GM18873 (cell line): ENCODE measurements around the gene ZFP91.

Source experiments
- ATAC-seq: cut with Tn5 transposase; IDR thresholded peaks from one replicate; pipeline ENCODE4 v1.9.1; 2021; ENCODE audit warnings: mild to moderate bottlenecking, moderate library complexity, moderate number of reproducible peaks; ENCODE audit not compliant: unreplicated experiment, low FRiP score

Gene ZFP91

GRCh38 chr11:58654079-58654907, 75.4 kb downstream of the ZFP91 start:
- ATAC-seq = peak; percentile 82

- no peak for ATAC-seq
Measured at GRCh38 chr11:58654908-58655296, 76.0 kb downstream of the ZFP91 start.

DNA sequence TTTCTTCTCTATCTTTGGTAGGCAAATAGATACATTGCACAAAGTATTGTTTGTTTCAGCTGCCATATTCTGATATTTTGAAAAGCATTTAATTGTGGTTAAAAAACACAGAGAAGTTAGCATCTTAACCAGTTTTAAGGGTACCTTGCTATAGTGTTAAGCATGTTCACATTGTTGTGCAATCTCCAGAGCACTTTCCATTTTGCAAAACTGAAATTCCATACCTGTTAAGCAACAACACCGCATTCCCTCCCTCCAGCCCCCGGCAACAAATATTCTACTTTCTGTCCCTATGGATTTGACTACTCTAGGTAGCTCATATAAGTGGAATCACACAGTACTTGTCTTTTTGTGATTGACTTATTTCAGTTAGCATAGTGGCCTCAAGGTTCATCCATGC, 77.5 kb downstream of the ZFP91 start:
- ATAC-seq = no peak

DNA sequence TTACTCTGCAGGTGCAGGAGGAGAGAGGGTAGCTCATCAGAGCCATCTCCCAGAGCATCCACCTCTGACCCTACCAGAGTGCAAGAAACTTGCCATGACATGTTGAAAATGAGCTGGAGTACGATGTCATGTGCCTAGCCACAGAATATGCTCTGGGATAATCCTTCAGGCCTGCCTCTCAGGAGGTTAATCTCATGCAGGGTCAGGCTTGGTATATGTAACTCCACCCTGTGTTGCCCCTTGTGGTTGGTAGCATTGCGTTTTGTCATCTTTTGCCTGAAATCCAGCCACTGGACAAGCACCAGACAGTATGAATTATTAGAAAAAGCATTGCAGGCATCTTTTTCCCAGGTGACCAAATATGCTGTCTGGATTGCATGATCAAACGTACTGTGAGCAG, 79.8 kb downstream of the ZFP91 start:
- no peak for ATAC-seq

- ATAC-seq = no peak
Measured at GRCh38 chr11:58659404-58659803, 80.5 kb downstream of the ZFP91 start.

GRCh38 chr11:58659910-58660570, 81.2 kb downstream of the ZFP91 start:
- ATAC-seq = no peak
